Neuron (in vitro differentiated cells): ENCODE data around the gene ANKRD11.
"Not testable (repeated sequence)": the region's sequence is repeated elsewhere in the genome, so short reads cannot be mapped to it uniquely, and the experiment has no call there.

Experiments
- H2AFZ ChIP-seq: one replicate; pipeline ENCODE4 v1.6.1; 2013; ENCODE audit warnings: low read depth, mild to moderate bottlenecking, inconsistent platforms, low read length, moderate library complexity
- H3K27me3 ChIP-seq: one replicate; pipeline ENCODE4 v1.6.1; 2013; ENCODE audit warnings: low read length; ENCODE audit not compliant: insufficient read depth
- H3K36me3 ChIP-seq: one replicate; pipeline ENCODE4 v1.6.1; 2013; ENCODE audit warnings: low read length; ENCODE audit not compliant: insufficient read depth
- H3K4me1 ChIP-seq: one replicate; pipeline ENCODE4 v1.6.1; 2013; ENCODE audit warnings: low read length; ENCODE audit not compliant: insufficient read depth
- H3K4me3 ChIP-seq: 2 replicates; pipeline ENCODE4 v1.5.1; 2013; ENCODE audit warnings: mild to moderate bottlenecking, low read length, moderate library complexity
- H3K9me3 ChIP-seq: one replicate; pipeline ENCODE4 v1.6.1; 2013; ENCODE audit warnings: low read length

Gene ANKRD11

DNA sequence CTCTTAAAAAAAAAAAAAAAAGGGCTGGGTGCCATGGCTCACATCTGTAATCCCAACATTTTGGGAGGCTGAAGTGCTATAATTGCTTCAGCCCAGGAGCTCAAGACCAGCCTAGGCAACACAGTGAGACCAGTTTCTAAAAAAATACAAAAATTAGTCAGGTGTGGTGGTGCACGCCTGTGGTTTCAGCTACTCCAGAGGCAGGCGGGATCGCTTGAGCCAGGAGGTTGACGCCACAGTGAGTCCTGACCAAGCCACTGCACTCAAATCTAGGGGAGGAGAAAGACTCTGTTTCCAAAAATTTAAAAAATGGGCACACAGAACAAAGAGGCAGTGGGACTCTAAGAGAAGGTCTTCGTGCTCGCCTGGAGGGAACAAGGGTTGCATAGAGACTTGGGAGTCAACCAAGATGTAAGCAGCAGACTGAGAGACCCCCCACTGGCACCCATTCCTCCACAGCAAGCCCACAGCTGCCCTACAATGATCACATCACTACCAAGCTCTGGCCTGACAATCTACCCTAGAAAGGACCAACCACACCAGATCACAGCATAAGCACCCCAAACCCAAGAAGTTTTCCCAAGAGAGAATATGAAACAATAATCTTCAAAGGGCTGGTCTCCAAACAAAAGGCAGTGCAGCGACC, 121.6 kb downstream of the ANKRD11 start:
- Histone ChIP-seq H3K27me3 (no peaks in the 10 kb centered on the region), H3K36me3 (peaks cover 22% of the 10 kb centered on the region), H3K9me3 (no peaks in the 10 kb centered on the region), H2AFZ (no peak overlapping the region), H3K4me1 (peaks cover 9% of the 10 kb centered on the region), H3K4me3 (no peak overlapping the region)

DNA sequence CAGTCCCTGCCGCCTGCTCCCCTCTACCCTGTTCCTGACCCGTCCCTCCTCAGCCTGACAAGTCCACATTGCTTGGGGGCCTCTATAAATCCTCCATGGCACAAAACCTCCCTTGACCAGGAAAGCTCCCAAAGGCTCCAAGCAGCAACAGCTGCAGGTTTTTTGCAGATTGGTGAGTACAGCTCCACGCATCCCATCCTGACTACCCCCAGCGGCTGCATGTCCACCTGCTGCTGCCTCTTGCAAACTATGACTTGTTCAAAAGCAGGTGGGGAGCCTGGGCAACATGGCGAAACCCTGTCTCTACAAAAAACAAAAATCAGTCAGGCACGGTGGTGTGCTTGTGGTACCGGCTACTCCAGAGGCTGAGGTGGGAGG, 122.8 kb downstream of the ANKRD11 start:
- peaks cover 11% of the 10 kb centered on the region for H3K4me1 ChIP-seq
- H3K36me3 ChIP-seq, result peaks cover 18% of the 10 kb centered on the region
- H3K27me3 ChIP-seq, result no peaks in the 10 kb centered on the region
- no peak overlapping the region for H3K4me3 ChIP-seq
- H2AFZ ChIP-seq, result no peak overlapping the region
- no peaks in the 10 kb centered on the region for H3K9me3 ChIP-seq

DNA sequence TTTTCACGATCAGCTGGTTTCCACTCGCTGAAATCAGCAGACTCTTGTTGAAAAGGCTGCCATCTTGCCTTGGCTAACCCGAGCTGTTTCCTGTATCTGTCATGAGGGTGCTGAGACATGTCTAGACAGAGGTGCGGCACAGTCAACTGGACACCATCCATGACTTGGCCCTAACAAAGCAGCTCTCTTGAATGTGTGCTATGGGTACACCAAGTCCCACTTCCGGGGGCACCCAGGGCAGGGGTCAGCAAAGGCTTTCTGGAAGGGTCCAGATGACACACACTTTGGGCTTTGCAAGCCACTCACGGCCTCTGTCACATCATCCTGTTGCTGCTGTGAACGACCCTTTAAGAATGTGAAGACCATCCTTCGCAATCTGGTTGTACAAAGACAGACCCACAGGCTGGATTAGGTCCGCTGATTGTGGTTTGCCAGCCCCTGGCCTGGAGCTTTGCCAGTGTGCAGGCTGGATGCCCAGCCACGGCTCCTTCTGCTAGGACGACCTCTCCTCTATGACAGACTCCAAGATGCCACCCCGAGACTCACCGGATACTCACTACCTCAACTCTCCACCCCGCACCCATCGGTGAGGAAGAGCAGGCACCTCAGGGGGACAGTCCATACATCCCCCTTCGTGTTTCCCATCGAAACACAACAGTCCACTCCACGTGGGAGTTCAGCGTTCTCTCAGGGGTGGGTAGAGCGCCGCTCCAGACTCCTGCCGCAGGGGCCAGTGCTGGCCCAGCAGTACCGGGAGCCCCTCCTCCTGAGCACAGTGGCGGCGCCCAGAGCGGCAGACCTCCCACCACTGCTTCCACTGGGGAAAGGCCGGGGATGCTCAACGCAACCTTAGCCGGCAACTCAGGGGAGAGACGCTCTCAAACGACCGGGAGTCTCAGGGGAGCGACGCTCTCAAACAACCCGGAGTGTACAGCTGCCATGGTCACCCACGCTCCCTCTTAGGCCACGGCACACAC, 123.5 kb downstream of the ANKRD11 start:
- Histone ChIP-seq H3K9me3 (no peaks in the 10 kb centered on the region), H2AFZ (no peak overlapping the region), H3K4me1 (peaks cover 11% of the 10 kb centered on the region), H3K36me3 (peaks cover 13% of the 10 kb centered on the region), H3K4me3 (no peak overlapping the region), H3K27me3 (no peaks in the 10 kb centered on the region)

DNA sequence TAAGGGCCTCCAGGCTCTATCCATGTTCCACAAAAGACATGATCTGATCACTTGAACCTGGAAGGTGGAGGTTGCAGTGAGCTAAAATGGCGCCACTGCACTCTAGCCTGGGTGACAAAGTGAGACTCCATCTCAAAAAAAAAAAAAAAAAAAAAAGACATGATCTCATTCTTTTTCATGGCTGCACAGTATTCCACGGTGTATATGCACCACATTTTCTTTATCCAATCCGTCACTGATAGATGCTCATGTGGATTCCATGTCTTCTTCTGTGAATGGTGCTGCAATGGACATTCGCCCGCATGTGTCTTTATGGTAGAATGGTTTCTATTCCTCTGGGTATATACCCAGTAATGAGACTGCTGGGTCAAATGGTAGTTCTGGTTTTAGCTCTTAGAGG, 124.4 kb downstream of the ANKRD11 start:
- peaks cover 11% of the 10 kb centered on the region for H3K4me1 ChIP-seq
- no peaks in the 10 kb centered on the region for H3K27me3 ChIP-seq
- no peak overlapping the region for H2AFZ ChIP-seq
- no peaks in the 10 kb centered on the region for H3K9me3 ChIP-seq
- peaks cover 4% of the 10 kb centered on the region for H3K36me3 ChIP-seq
- H3K4me3 ChIP-seq, result no peak overlapping the region

DNA sequence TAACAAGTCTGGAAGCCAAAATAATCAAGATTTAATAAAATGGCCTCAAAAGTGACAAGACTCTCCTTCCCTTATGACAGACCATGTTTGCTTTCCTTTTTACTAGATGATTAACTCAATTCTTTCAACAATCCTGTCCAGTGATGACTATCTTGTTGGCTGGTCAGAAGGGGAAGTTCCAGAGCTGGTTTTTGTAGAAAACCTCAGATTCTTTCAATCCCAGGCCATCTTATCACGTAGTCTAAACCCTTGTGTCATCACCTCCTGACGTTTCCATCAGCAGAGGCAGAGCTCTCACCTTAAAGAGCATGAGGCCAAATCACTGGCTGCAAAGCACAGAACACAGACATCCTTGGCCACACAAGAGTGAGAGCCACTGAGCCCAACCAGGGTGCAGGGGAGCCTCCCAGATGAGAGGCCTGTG, 125.3 kb downstream of the ANKRD11 start:
- peaks cover 11% of the 10 kb centered on the region for H3K4me1 ChIP-seq
- H3K36me3 ChIP-seq, result peaks cover 5% of the 10 kb centered on the region
- H2AFZ ChIP-seq, result no peak overlapping the region
- no peaks in the 10 kb centered on the region for H3K27me3 ChIP-seq
- no peaks in the 10 kb centered on the region for H3K9me3 ChIP-seq
- H3K4me3 ChIP-seq, result no peak overlapping the region

DNA sequence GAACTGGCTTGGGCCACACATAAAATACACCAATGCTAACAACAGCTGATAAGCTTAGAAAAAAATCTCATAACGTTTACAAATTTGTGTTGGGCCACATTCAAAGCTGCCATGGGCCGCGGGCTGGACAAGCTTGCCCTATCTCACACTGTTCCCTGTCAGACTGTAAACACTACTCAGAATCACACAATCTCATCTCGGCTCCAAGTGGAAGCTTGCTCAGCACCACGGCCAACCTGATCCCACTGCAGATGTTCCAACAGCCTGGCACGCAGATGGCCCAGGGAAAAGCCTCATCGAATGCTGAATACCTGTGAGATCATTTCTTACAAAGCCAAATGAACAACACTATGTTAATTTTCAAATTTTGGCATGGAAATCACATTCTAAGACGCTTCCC, 125.8 kb downstream of the ANKRD11 start:
- H3K4me1 ChIP-seq, result peaks cover 11% of the 10 kb centered on the region

DNA sequence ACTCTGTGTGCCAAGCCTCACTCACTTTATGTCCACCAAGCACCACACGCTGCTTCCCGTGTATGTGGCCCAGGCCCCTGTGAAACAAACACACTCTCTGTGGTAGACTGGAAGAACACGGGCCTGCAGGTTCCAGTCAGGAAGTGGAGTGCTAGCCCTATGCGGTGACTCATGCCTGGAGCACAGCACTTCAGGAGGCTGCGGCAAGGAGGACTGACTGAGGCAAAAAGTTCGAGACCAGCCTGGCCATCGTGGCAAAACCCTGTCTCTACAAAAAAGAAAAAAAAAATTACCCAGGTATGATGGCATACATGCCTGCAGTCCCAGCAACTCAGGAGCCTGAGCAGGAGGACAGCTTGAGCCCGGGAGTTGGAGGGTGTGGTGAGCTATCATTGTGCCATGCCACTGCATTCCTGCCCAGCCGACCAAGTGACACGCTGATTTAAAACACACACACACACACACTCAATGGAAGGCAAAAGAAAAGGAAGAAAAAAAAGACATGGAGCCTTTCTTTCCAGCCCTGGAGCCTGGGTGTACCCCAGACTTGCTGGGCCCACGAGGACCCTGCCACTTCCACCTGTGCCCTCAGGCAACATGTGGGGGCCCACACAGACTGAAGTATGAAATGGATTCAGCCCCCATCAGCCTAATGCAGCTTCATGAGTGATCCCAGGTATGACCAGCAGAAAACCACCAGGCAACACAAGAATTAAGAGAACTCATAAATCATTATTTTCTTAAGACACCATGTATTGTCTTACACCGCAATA, 126.6 kb downstream of the ANKRD11 start:
- Histone ChIP-seq H3K27me3 (no peaks in the 10 kb centered on the region), H3K36me3 (peaks cover 5% of the 10 kb centered on the region), H3K9me3 (no peaks in the 10 kb centered on the region), H3K4me1 (peaks cover 15% of the 10 kb centered on the region), H3K4me3 (no peak overlapping the region), H2AFZ (no peak overlapping the region)

More for the DNA sequence above, 125.8 kb downstream of the ANKRD11 start:
- Histone ChIP-seq H3K9me3 (no peaks in the 10 kb centered on the region), H3K27me3 (no peaks in the 10 kb centered on the region), H3K36me3 (peaks cover 5% of the 10 kb centered on the region), H3K4me3 (no peak overlapping the region), H2AFZ (no peak overlapping the region)

DNA sequence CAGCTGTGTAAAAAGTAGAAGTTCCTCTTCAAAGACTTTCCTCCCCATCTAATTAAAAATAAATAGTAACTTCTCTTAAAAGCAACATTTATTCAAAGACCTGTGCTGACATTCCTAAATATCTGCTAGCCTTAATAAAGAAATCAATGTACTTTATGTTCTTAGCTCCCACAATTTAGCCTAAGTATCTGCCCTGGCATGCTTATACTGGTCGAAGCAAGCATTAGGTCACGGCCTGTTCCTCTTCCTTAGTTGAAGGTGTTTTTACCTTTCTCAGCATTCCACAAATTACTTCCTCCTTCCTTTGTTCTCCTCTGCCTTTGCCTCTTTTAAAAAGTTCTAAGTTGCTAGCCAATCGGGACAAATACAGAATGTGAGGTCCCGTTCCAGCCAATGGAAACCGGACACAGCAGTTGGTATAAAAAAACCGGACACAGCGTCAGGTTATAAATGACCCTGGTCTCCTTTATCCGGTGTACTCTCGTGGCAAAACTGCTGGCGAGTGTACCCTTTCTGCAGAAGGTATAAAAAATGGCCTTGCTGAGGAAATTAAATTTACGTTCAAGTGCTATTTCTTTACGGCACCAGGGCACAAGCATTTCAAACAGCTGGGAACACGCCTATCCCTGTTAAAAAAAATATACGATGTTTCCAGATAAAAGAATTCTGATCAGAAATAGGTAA, 127.7 kb downstream of the ANKRD11 start:
- H3K9me3 ChIP-seq, H3K27me3 ChIP-seq, H2AFZ ChIP-seq, H3K36me3 ChIP-seq, H3K4me3 ChIP-seq: not testable (repeated sequence)
- H3K4me1 ChIP-seq, result peaks cover 21% of the 10 kb centered on the region

DNA sequence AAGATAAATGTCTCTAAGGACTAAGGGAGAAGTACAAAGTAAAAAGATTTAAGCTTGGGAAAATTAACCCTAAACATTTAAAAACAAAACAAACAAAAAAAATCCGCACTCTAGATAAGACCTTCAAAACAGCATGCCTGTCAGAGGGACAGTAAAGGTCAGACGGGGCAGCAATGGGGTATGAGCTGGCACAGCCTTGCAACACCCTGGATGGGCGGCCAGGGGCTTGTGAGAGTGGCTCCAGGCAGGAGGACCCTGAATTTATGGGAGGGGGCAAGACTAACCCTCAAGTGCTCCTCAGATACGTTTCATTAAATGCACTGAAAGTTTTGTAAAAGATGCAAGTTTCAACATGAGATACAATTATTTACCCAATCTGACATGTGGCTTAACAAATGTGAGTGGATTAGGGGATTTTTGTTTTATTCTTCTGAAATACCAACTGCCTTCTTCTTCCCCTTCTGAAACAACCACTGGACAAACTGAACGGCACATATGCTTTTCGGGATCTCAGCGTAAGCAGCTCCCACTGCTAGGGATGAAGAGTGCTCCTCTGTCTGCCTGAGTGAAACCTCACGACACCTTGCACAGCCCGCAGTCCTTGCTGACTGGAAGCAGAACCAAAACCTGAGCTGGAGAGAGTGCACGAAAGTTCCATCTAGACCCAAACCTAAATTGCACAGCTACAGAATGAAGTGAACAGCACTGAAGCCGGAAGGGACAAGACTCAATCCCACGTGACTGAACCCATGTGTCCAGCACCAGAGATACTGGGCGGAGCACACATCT, 128.4 kb downstream of the ANKRD11 start:
- no peaks in the 10 kb centered on the region for H3K27me3 ChIP-seq
- no peak overlapping the region for H3K4me3 ChIP-seq
- no peaks in the 10 kb centered on the region for H3K9me3 ChIP-seq
- H2AFZ ChIP-seq, result no peak overlapping the region
- H3K4me1 ChIP-seq, result peaks cover 29% of the 10 kb centered on the region
- peaks cover 5% of the 10 kb centered on the region for H3K36me3 ChIP-seq

DNA sequence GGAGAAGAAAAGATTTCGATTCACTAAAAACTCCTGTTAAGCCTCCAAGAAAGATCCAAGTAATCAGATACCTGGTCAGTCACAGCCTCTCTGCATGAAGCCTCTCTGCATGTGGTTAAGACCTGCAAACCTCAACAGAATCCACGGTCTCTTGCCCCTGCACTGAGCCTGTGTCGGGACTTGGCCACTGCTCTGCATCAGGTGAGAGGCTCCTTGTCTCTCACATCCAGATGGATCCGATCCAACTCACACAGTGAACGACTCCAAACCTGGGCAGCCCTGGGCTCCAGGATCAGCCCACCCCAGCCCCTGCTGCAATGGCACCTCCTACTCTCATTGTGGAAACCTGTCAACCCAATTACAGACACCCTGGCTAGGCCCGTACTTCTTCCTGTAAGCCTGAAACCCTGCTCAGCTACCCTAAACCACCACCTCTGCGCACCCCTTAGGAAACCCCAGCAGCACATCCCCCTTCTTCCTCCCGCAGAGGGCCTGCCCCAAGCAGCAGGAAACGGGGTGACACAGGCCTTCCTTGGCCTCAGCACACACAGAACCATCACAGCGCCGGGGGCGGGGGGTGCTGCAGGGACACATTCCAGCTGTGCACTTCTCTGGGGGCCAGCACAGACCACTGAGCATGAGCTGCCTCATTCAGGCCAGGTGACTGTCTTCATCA, 129.5 kb downstream of the ANKRD11 start:
- Histone ChIP-seq H2AFZ (no peak overlapping the region), H3K27me3 (no peaks in the 10 kb centered on the region), H3K36me3 (peaks cover 5% of the 10 kb centered on the region), H3K4me1 (peaks cover 29% of the 10 kb centered on the region), H3K9me3 (no peaks in the 10 kb centered on the region), H3K4me3 (no peak overlapping the region)

DNA sequence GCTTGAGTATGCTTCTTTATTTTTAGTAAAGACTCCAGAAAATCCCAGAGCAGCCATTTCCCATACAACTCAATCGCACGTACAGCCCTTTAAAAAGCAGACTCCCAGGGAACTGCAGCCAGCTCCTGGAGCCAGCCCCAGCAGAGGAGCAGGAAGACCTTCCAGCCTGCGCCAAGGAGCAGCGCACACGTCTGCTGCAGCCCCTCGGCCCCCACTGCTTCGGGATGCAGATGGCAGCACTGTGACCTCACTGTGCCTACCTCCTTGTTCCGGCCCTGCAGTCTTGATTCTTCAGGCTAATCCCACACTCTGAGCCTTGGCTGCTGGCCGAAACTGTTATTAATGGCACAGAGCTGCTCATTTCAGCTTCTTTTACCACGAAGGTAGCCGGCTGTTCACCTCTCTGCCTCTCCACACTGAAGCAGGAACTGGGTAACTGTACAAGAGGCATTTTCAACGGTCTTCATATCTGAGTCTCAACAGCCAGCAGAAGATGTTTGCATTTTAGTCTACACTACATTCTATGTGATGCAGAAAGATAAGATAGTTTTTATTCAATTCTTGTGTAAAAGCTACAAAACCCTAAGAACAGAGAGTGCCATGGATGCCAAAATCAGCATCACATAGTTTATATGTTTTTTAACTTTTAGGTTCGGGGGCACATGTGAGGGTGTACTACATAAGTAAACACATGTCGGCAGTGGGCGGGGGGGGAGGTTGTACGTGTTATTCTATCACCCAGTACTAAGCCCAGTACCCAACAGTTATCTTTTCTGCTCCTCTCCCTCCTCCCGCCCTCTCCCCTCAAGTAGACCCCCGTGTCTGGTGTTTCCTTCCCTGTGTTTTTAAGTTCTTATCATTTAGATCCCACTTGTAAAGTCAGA, 130.9 kb downstream of the ANKRD11 start:
- Histone ChIP-seq H2AFZ (no peak overlapping the region), H3K4me3 (no peak overlapping the region), H3K4me1 (peaks cover 26% of the 10 kb centered on the region), H3K9me3 (no peaks in the 10 kb centered on the region), H3K36me3 (peaks cover 5% of the 10 kb centered on the region), H3K27me3 (no peaks in the 10 kb centered on the region)
